ENCODE data around the gene ERICH3. TPM values are rescaled to one million over a fixed set of nuclear protein-coding genes. Genes with fewer than 3 reads are reported as not detected.

ERICH3 gene
- total RNA-seq, 1 experiment from 2014 or later: not detected

- no peak overlapping the region for H3K4me3 ChIP-seq
- no peaks in the 10 kb centered on the region for H3K36me3 ChIP-seq
- no peak for DNase-seq
- H3K27me3 ChIP-seq: no peaks in the 10 kb centered on the region; the same call in 1 of the 2 replicates
- H3K9me3 ChIP-seq: no peaks in the 10 kb centered on the region
Observed at GRCh38 chr1:74613894-74614293, 59.7 kb downstream of the ERICH3 start.

GRCh38 chr1:74611887-74612286, 61.7 kb downstream of the ERICH3 start:
- Histone ChIP-seq H3K27me3 (no peaks in the 10 kb centered on the region), H3K4me3 (no peak overlapping the region), H3K9me3 (no peaks in the 10 kb centered on the region), H3K36me3 (no peaks in the 10 kb centered on the region)
- DNase-seq: no peak

- no peaks in the 10 kb centered on the region for H3K9me3 ChIP-seq
- H3K36me3 ChIP-seq: no peaks in the 10 kb centered on the region
- H3K27me3 ChIP-seq: no peaks in the 10 kb centered on the region
- DNase-seq: no peak
- H3K4me3 ChIP-seq: no peak overlapping the region
Observed at GRCh38 chr1:74610961-74611360, 62.6 kb downstream of the ERICH3 start.

- no peaks in the 10 kb centered on the region for H3K27me3 ChIP-seq
- H3K4me3 ChIP-seq: no peak overlapping the region
- DNase-seq: no peak
- H3K9me3 ChIP-seq: no peaks in the 10 kb centered on the region
- no peaks in the 10 kb centered on the region for H3K36me3 ChIP-seq
Observed at GRCh38 chr1:74609810-74610371, 63.7 kb downstream of the ERICH3 start.

DNA sequence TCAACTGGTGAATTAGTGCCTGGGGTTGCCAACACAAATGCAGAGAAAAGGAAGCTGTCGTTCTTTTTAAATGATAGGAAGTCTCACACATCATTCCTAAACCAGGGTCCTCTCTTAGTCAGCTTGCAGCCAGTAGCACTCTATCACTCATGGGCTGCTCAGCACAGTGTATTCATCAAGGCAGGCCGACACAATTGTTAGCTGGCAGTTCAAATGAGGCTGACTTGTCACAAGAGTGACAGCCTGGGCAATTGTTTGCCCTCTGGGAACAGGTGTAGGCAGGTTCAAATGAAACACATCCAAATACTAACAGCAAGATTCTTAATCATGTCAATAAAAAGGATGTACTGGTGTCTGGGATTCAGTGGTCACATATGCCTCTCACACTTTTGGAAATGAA, 76.9 kb downstream of the ERICH3 start:
- DNase-seq: no peak
- H3K36me3 ChIP-seq: no peaks in the 10 kb centered on the region
- H3K4me3 ChIP-seq: no peak overlapping the region
- no peaks in the 10 kb centered on the region for H3K9me3 ChIP-seq
- H3K27me3 ChIP-seq: no peaks in the 10 kb centered on the region

GRCh38 chr1:74593887-74594866, 79.4 kb downstream of the ERICH3 start:
- no peak for DNase-seq
- no peak overlapping the region for H3K4me3 ChIP-seq

DNA sequence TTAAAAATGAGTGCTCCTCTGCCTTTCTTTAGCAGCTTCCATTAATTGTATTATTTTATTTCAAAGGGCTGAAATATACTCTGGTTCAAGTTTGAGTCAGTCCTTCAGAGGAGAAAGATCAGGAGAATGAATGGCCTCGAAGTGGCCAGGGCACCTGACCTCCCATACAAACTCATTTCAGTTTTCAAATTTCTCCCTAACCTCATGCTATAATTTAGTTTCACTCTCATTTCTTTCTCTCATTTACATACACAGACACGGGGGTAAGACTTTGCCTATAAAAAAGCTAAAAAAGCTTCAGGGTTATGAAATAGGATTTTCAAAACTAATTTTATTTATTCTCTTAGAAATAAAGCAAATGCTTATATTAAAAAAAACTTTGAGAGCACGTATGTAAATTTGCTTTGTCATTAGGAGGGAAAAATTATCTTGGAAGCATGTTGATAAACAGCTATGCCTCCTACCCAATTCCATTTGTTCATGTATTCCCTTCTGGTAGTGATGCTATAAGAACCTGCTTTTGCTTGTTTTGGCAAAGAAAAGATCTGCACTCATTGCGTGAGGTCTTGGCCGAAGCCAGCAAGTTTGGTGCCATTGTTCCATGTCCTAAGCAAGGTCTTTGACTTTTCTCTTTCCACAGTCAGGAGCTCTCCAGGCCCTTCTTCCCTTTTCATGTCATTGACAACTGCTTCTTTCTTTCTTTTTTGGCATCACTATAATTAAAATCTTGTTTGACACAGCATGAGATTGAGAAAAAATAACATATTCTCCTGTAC, 80.8 kb downstream of the ERICH3 start:
- no peaks in the 10 kb centered on the region for H3K27me3 ChIP-seq
- H3K36me3 ChIP-seq: no peaks in the 10 kb centered on the region
- DNase-seq: no peak
- no peaks in the 10 kb centered on the region for H3K9me3 ChIP-seq
- no peak overlapping the region for H3K4me3 ChIP-seq

More at GRCh38 chr1:74593887-74594866, 79.4 kb downstream of the ERICH3 start:
- no peaks in the 10 kb centered on the region for H3K36me3 ChIP-seq
- H3K27me3 ChIP-seq: no peaks in the 10 kb centered on the region
- H3K9me3 ChIP-seq: no peaks in the 10 kb centered on the region

DNA sequence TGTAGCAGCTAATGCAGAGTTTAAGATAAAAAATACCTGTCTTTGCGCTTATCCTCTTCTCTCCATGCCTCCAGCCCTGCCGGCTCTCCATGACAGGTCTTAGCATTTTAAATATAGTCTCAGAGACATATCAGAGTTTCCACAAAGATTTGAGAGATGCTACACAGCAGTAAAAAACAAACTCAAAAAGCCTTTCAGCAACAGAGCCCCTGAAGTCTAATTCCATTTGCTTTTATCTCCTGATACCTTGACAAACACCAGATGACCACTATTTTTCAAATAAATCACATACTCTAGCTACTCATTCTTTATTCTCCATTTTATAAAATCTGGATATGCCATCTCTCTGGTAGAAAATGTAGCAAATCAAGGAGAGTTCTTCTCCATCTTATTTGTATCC, 81.6 kb downstream of the ERICH3 start:
- no peaks in the 10 kb centered on the region for H3K27me3 ChIP-seq
- H3K9me3 ChIP-seq: no peaks in the 10 kb centered on the region
- H3K36me3 ChIP-seq: no peaks in the 10 kb centered on the region
- no peak overlapping the region for H3K4me3 ChIP-seq
- DNase-seq: no peak

GRCh38 chr1:74590288-74590687, 83.3 kb downstream of the ERICH3 start:
- no peak for DNase-seq
- Histone ChIP-seq H3K36me3 (no peaks in the 10 kb centered on the region), H3K9me3 (no peaks in the 10 kb centered on the region), H3K27me3 (no peaks in the 10 kb centered on the region), H3K4me3 (no peak overlapping the region)

GRCh38 chr1:74587888-74588287, 85.7 kb downstream of the ERICH3 start:
- Histone ChIP-seq H3K36me3 (no peaks in the 10 kb centered on the region), H3K4me3 (no peak overlapping the region), H3K9me3 (no peaks in the 10 kb centered on the region), H3K27me3 (no peaks in the 10 kb centered on the region)
- no peak for DNase-seq

- H3K4me3 ChIP-seq: peak overlapping the region; percentile 24
- no peak for DNase-seq
- no peaks in the 10 kb centered on the region for H3K36me3 ChIP-seq
- H3K9me3 ChIP-seq: no peaks in the 10 kb centered on the region
- H3K27me3 ChIP-seq: no peaks in the 10 kb centered on the region
Observed at GRCh38 chr1:74586253-74586897, 87.2 kb downstream of the ERICH3 start.

DNA sequence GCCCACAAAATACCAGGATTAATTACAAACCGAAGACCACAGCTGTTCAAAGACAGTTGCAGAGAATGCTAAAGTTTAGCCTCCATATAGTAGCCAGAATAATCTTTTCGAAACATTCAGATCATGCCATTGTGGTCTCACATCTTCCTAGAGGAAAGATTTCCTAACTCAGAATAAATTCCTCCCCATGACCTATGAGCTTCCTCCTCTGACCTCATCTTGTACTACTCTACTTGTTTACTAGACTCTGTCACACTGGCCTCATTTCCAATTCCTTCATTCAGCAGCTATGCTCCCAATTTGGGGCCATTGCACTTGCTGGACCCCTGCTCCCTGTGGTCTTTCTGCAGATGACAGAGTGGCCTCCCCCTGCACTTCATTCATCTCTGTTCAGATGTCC, 89.4 kb downstream of the ERICH3 start:
- Histone ChIP-seq H3K4me3 (no peak overlapping the region), H3K36me3 (no peaks in the 10 kb centered on the region), H3K9me3 (no peaks in the 10 kb centered on the region), H3K27me3 (no peaks in the 10 kb centered on the region)
- no peak for DNase-seq

DNA sequence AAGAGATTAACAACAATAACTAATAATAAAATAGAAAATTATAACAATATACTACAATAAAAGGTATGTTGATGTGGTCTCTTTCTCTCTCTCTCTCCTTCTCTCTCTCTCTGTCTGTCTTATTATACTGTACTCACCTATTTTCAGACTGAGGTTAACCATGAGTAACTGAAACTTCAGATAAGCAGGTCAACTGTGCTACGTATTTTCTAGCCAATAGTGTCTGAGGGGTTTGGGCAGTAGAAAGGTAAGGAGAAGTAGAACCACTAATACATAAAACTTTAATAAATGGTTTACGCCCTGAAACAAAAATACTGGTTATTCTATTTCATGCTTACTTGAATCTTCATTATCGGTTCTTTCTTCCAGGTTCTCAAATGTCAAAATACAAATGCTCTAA, 90.2 kb downstream of the ERICH3 start:
- H3K27me3 ChIP-seq: no peaks in the 10 kb centered on the region
- no peak overlapping the region for H3K4me3 ChIP-seq
- DNase-seq: no peak
- H3K9me3 ChIP-seq: no peaks in the 10 kb centered on the region
- H3K36me3 ChIP-seq: no peaks in the 10 kb centered on the region

- DNase-seq: no peak
- no peaks in the 10 kb centered on the region for H3K27me3 ChIP-seq
Observed at GRCh38 chr1:74579425-74579824, 94.2 kb downstream of the ERICH3 start.

DNA sequence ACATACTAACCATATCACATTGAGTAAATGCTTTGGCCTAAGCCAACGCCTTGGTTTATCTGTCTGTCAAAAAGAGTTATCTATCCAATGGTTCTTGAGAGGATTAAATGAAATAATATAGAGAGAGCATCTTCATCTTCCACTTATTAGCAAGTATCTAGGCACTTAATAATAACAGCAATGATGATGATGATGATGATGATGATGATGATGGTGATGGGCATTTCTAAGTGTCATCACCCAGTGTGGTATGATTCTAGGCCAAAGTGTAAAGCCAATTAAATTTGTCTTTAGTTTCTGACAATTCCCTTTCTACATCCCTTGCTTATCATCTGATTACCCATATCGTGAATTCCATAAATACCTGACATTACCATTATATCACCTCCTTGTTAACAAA, 95.5 kb downstream of the ERICH3 start:
- no peak for DNase-seq
- Histone ChIP-seq H3K9me3 (no peaks in the 10 kb centered on the region), H3K27me3 (no peaks in the 10 kb centered on the region), H3K4me3 (no peak overlapping the region), H3K36me3 (no peaks in the 10 kb centered on the region)

More at GRCh38 chr1:74579425-74579824, 94.2 kb downstream of the ERICH3 start:
- Histone ChIP-seq H3K9me3 (no peaks in the 10 kb centered on the region), H3K36me3 (no peaks in the 10 kb centered on the region), H3K4me3 (no peak overlapping the region)

DNA sequence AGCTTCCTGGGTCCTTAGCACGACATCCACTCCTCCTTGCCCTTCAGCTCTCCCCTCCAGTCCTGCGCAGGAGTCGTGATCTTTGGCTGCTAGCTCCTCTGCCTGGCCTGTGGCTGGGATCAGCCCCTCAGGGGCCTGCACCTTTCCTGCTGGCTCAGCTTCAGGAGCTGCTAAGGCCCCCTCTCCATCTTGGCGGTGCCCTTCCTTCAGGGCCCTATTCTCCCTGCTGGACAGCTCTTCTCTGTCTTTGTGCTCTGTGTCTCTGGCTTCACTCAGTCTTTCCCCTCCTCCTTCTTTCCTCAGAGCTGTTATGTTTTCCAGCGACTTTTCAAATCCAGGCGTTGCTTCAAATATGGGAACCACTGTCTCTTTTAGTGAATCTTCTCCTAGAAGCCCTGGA, 101.7 kb downstream of the ERICH3 start:
- no peak for DNase-seq
- H3K36me3 ChIP-seq: no peaks in the 10 kb centered on the region

DNA sequence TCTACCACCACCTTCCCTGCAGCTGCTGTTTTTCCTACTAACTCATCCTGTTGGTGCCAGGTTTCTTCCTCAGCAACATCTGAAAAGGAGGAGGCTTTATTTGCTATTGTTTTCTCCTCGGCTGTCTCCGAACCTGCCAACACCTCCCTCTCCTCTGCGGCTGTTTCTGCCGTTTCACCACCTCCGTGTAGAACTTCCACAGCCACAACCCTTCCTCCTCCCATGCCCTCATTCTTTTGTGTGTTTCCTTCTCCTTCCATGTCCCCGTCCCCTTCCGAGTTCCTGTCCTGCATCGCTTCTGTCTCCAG, 102.1 kb downstream of the ERICH3 start:
- no peaks in the 10 kb centered on the region for H3K36me3 ChIP-seq
- H3K4me3 ChIP-seq: no peak overlapping the region
- no peaks in the 10 kb centered on the region for H3K9me3 ChIP-seq
- H3K27me3 ChIP-seq: no peaks in the 10 kb centered on the region
- no peak for DNase-seq

More for the DNA sequence above, 101.7 kb downstream of the ERICH3 start:
- Histone ChIP-seq H3K27me3 (no peaks in the 10 kb centered on the region), H3K4me3 (no peak overlapping the region), H3K9me3 (no peaks in the 10 kb centered on the region)
